Stomach smooth muscle (tissue), 2 donors: ENCODE results near the gene TCF4.

ENCODE experiments used
- H3K27ac ChIP-seq: one replicate; pipeline ENCODE4 v1.7.0; 2013; ENCODE audit warnings: mild to moderate bottlenecking, low read length, inconsistent platforms
- H3K27me3 ChIP-seq, 2 donors: one replicate each; pipeline ENCODE4 v1.7.0; 2013; ENCODE audit warnings: low read length in 2 of 2; ENCODE audit not compliant: insufficient read depth in 2 of 2, control insufficient read depth in 1 of 2
- H3K36me3 ChIP-seq, 2 donors: one replicate each; pipeline ENCODE4 v1.7.0; 2013; ENCODE audit warnings: low read length in 2 of 2; ENCODE audit not compliant: control insufficient read depth in 2 of 2, insufficient read depth in 2 of 2
- H3K4me1 ChIP-seq: one replicate; pipeline ENCODE4 v1.7.0; 2013; ENCODE audit warnings: low read length; ENCODE audit not compliant: control insufficient read depth, insufficient read depth
- H3K4me3 ChIP-seq, 2 donors: one replicate each; pipeline ENCODE4 v1.7.0; 2013; ENCODE audit warnings: low read length in 2 of 2
- H3K9ac ChIP-seq, 2 donors: one replicate each; pipeline ENCODE4 v1.7.0; 2013; ENCODE audit warnings: low read length in 2 of 2, mild to moderate bottlenecking in 1 of 2
- H3K9me3 ChIP-seq, 2 donors: one replicate each; pipeline ENCODE4 v1.7.0; 2013; ENCODE audit warnings: low read length in 2 of 2; ENCODE audit not compliant: control insufficient read depth in 2 of 2
- donor health status: healthy.
- donor health status: Pancreatic carcinoma.

The TCF4 gene

GRCh38 chr18:55522011-55522410, 66.0 kb downstream of the TCF4 start:
- H3K36me3 ChIP-seq = no peaks in the 10 kb centered on the region
- H3K4me3 ChIP-seq = no peak overlapping the region
- H3K4me1 ChIP-seq = no peaks in the 10 kb centered on the region
- H3K27me3 ChIP-seq = no peaks in the 10 kb centered on the region
- no peak overlapping the region for H3K9ac ChIP-seq
- H3K9me3 ChIP-seq = no peaks in the 10 kb centered on the region
- no peak overlapping the region for H3K27ac ChIP-seq

- Histone ChIP-seq H3K4me3 (no peak overlapping the region), H3K36me3 (no peaks in the 10 kb centered on the region), H3K27ac (no peak overlapping the region), H3K9ac (no peak overlapping the region), H3K9me3 (no peaks in the 10 kb centered on the region), H3K27me3 (no peaks in the 10 kb centered on the region), H3K4me1 (no peaks in the 10 kb centered on the region)
Measured at GRCh38 chr18:55517055-55517454, 70.9 kb downstream of the TCF4 start.

- H3K4me3 ChIP-seq = no peak overlapping the region
- H3K27me3 ChIP-seq = no peaks in the 10 kb centered on the region
- H3K4me1 ChIP-seq = no peaks in the 10 kb centered on the region
- no peaks in the 10 kb centered on the region for H3K9me3 ChIP-seq
- H3K36me3 ChIP-seq = no peaks in the 10 kb centered on the region
- H3K9ac ChIP-seq = no peak overlapping the region
- H3K27ac ChIP-seq = no peak overlapping the region
Measured at GRCh38 chr18:55515941-55516710, 71.9 kb downstream of the TCF4 start.

- no peaks in the 10 kb centered on the region for H3K27me3 ChIP-seq
- H3K9ac ChIP-seq = no peak overlapping the region
- H3K4me3 ChIP-seq = no peak overlapping the region
- no peaks in the 10 kb centered on the region for H3K36me3 ChIP-seq
- no peaks in the 10 kb centered on the region for H3K4me1 ChIP-seq
- H3K27ac ChIP-seq = no peak overlapping the region
- no peaks in the 10 kb centered on the region for H3K9me3 ChIP-seq
Measured at GRCh38 chr18:55515214-55515613, 72.8 kb downstream of the TCF4 start.

GRCh38 chr18:55513161-55513560, 74.8 kb downstream of the TCF4 start:
- Histone ChIP-seq H3K36me3 (no peaks in the 10 kb centered on the region), H3K4me1 (no peaks in the 10 kb centered on the region), H3K9ac (no peak overlapping the region), H3K9me3 (no peaks in the 10 kb centered on the region), H3K4me3 (no peak overlapping the region), H3K27ac (no peak overlapping the region), H3K27me3 (no peaks in the 10 kb centered on the region)

GRCh38 chr18:55511277-55511676, 76.7 kb downstream of the TCF4 start:
- no peaks in the 10 kb centered on the region for H3K27me3 ChIP-seq
- H3K27ac ChIP-seq = no peak overlapping the region
- H3K9ac ChIP-seq = no peak overlapping the region
- no peaks in the 10 kb centered on the region for H3K4me1 ChIP-seq
- no peaks in the 10 kb centered on the region for H3K9me3 ChIP-seq
- H3K36me3 ChIP-seq = no peaks in the 10 kb centered on the region
- H3K4me3 ChIP-seq = no peak overlapping the region

- Histone ChIP-seq H3K9me3 (no peaks in the 10 kb centered on the region), H3K36me3 (no peaks in the 10 kb centered on the region), H3K9ac (no peak overlapping the region), H3K27ac (peak overlapping the region; percentile 56), H3K4me3 (no peak overlapping the region), H3K4me1 (no peaks in the 10 kb centered on the region), H3K27me3 (no peaks in the 10 kb centered on the region)
Measured at GRCh38 chr18:55510809-55511208, 77.2 kb downstream of the TCF4 start.

- Histone ChIP-seq H3K9ac (peak overlapping the region; percentile 22 to 35), H3K27me3 (no peaks in the 10 kb centered on the region), H3K9me3 (no peaks in the 10 kb centered on the region), H3K27ac (peak overlapping the region; percentile 56), H3K4me3 (peak overlapping the region; percentile 12 to 44), H3K4me1 (no peaks in the 10 kb centered on the region), H3K36me3 (no peaks in the 10 kb centered on the region)
Measured at GRCh38 chr18:55509631-55510324, 78.2 kb downstream of the TCF4 start.

GRCh38 chr18:55508651-55509050, 79.3 kb downstream of the TCF4 start:
- Histone ChIP-seq H3K4me1 (no peaks in the 10 kb centered on the region), H3K27ac (no peak overlapping the region), H3K36me3 (no peaks in the 10 kb centered on the region)

GRCh38 chr18:55506074-55506473, 81.9 kb downstream of the TCF4 start:
- H3K4me1 ChIP-seq = no peaks in the 10 kb centered on the region
- no peaks in the 10 kb centered on the region for H3K36me3 ChIP-seq
- no peak overlapping the region for H3K4me3 ChIP-seq
- no peak overlapping the region for H3K9ac ChIP-seq
- H3K27ac ChIP-seq = no peak overlapping the region
- no peaks in the 10 kb centered on the region for H3K27me3 ChIP-seq
- no peaks in the 10 kb centered on the region for H3K9me3 ChIP-seq

More at GRCh38 chr18:55508651-55509050, 79.3 kb downstream of the TCF4 start:
- Histone ChIP-seq H3K9ac (no peak overlapping the region), H3K9me3 (no peaks in the 10 kb centered on the region), H3K27me3 (no peaks in the 10 kb centered on the region), H3K4me3 (no peak overlapping the region)

GRCh38 chr18:55504808-55505207, 83.2 kb downstream of the TCF4 start:
- H3K27ac ChIP-seq = no peak overlapping the region
- H3K36me3 ChIP-seq = no peaks in the 10 kb centered on the region
- no peak overlapping the region for H3K4me3 ChIP-seq
- H3K9me3 ChIP-seq = no peaks in the 10 kb centered on the region
- no peaks in the 10 kb centered on the region for H3K27me3 ChIP-seq
- no peaks in the 10 kb centered on the region for H3K4me1 ChIP-seq
- no peak overlapping the region for H3K9ac ChIP-seq
